Esophagus squamous epithelium (tissue), 4 donors: Measurements from ENCODE around the gene NAV2.

ENCODE experiments used
- POLR2A ChIP-seq, 4 donors: fragments of 450-650 bp; IDR thresholded peaks; one replicate each; pipeline ENCODE4 v1.6.1; 2017; ENCODE audit warnings: antibody characterized with exemption in 4 of 4, mild to moderate bottlenecking in 4 of 4, moderate library complexity in 3 of 4
- TF ChIP-seq, protein P1 (sequence below), 6 experiments: fragments of 450-650 bp in 4 of 6; fragments of 200-600 bp in 2 of 6; sonication (generic) in 2 of 6; IDR thresholded peaks; one replicate each; pipeline ENCODE4 v1.5.1; 2016 to 2019; ENCODE audit warnings: antibody characterized with exemption in 6 of 6, mild to moderate bottlenecking in 4 of 6, moderate library complexity in 4 of 6

- TF ChIP-seq, protein P1, sequence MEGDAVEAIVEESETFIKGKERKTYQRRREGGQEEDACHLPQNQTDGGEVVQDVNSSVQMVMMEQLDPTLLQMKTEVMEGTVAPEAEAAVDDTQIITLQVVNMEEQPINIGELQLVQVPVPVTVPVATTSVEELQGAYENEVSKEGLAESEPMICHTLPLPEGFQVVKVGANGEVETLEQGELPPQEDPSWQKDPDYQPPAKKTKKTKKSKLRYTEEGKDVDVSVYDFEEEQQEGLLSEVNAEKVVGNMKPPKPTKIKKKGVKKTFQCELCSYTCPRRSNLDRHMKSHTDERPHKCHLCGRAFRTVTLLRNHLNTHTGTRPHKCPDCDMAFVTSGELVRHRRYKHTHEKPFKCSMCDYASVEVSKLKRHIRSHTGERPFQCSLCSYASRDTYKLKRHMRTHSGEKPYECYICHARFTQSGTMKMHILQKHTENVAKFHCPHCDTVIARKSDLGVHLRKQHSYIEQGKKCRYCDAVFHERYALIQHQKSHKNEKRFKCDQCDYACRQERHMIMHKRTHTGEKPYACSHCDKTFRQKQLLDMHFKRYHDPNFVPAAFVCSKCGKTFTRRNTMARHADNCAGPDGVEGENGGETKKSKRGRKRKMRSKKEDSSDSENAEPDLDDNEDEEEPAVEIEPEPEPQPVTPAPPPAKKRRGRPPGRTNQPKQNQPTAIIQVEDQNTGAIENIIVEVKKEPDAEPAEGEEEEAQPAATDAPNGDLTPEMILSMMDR (IDR thresholded peaks at IDR 0.05): no peak
- no peak for TF ChIP-seq POLR2A (IDR thresholded peaks at IDR 0.05)
These were observed 274.7 kb downstream of the NAV2 start for GRCh38 chr11:19987331-19987801.
